Cardiac muscle cell (in vitro differentiated cells and primary cell): ENCODE measurements around the gene RAMAC. TPM values are rescaled to one million over a fixed set of nuclear protein-coding genes. Genes with fewer than 3 reads are reported as not detected.

Source experiments
- DNase-seq, 2 donors: peaks; one replicate each; pipeline versions ENCODE4 v3.0.0 to v3.0.0-alpha.2; 2010 to 2017; ENCODE audit warnings: low read depth in 1 of 2, low spot score in 1 of 2
- H3K27ac ChIP-seq: fragments of 200-600 bp; sonication (generic); 2 replicates; pipeline ENCODE4 v1.5.1; 2016
- H3K27me3 ChIP-seq: fragments of 200-600 bp; sonication (generic); 2 replicates; pipeline ENCODE4 v1.6.0; 2016; ENCODE audit warnings: control low read depth
- H3K36me3 ChIP-seq: fragments of 200-600 bp; sonication (generic); 2 replicates; pipeline ENCODE4 v1.5.1; 2016; ENCODE audit warnings: control low read depth
- H3K4me1 ChIP-seq: fragments of 200-600 bp; sonication (generic); 2 replicates; pipeline ENCODE4 v1.8.1; 2017; ENCODE audit warnings: low read depth, mild to moderate bottlenecking, mixed run types
- H3K4me3 ChIP-seq: fragments of 200-600 bp; sonication (generic); 2 replicates; pipeline ENCODE4 v1.5.1; 2016; ENCODE audit warnings: mild to moderate bottlenecking
- H3K9me3 ChIP-seq: fragments of 200-600 bp; sonication (generic); 2 replicates; pipeline ENCODE4 v1.5.1; 2017; ENCODE audit warnings: low read depth, mild to moderate bottlenecking, control low read depth
- CTCF ChIP-seq: IDR thresholded peaks from 2 replicates; pipeline ENCODE4 v1.5.1; 2012; ENCODE audit warnings: low read depth, mild to moderate bottlenecking, low read length
- polyA plus RNA-seq: library from polyadenylated mRNA; unstranded; fragments of >200 nt; fragmentation: Nextera tagmentation; extraction: Ambion mirVana; gene quantifications from 2 replicates; pipeline ENCODE4 v1.2.1, GENCODE V29; 2016
- total RNA-seq: library from RNA; depleted of rRNA; stranded (reverse); fragments of >200 nt; gene quantifications from 2 replicates; pipeline ENCODE4 v1.2.3, GENCODE V29; 2016

The RAMAC gene
- total and polyA plus RNA-seq, 2 experiments from 2014 or later, result 37.3 to 91.1 TPM

- no peak for TF ChIP-seq CTCF
- H3K4me3 ChIP-seq, result no peak overlapping the region
- no peak overlapping the region for H3K27ac ChIP-seq
Measured at GRCh38 chr15:82977076-82977475, 8.9 kb upstream of the RAMAC start.

GRCh38 chr15:82978438-82978837 lies 7.6 kb upstream of the RAMAC start:
- Histone ChIP-seq H3K4me3 (no peak overlapping the region), H3K36me3 (no peaks in the 10 kb centered on the region), H3K9me3 (no peaks in the 10 kb centered on the region), H3K4me1 (peaks cover 21% of the 10 kb centered on the region), H3K27ac (no peak overlapping the region), H3K27me3 (no peaks in the 10 kb centered on the region)
- no peak for DNase-seq
- TF ChIP-seq CTCF, result no peak

More at GRCh38 chr15:82977076-82977475, 8.9 kb upstream of the RAMAC start:
- no peaks in the 10 kb centered on the region for H3K27me3 ChIP-seq
- no peaks in the 10 kb centered on the region for H3K9me3 ChIP-seq
- no peak for DNase-seq
- no peaks in the 10 kb centered on the region for H3K36me3 ChIP-seq
- peaks cover 18% of the 10 kb centered on the region for H3K4me1 ChIP-seq

GRCh38 chr15:82979726-82980125 lies 6.3 kb upstream of the RAMAC start:
- Histone ChIP-seq H3K4me1 (peaks cover 21% of the 10 kb centered on the region), H3K27ac (no peak overlapping the region), H3K4me3 (no peak overlapping the region), H3K27me3 (no peaks in the 10 kb centered on the region), H3K36me3 (no peaks in the 10 kb centered on the region), H3K9me3 (no peaks in the 10 kb centered on the region)
- no peak for DNase-seq
- no peak for TF ChIP-seq CTCF

- Histone ChIP-seq H3K27me3 (no peaks in the 10 kb centered on the region), H3K4me1 (peaks cover 21% of the 10 kb centered on the region), H3K36me3 (no peaks in the 10 kb centered on the region), H3K9me3 (no peaks in the 10 kb centered on the region), H3K4me3 (no peak overlapping the region), H3K27ac (peak overlapping the region; percentile 83)
- TF ChIP-seq CTCF, result no peak
- DNase-seq, result peak in 1 of 2 donors; percentile 50
Measured at GRCh38 chr15:82980981-82981380, 5.0 kb upstream of the RAMAC start.

- peaks cover 11% of the 10 kb centered on the region for H3K36me3 ChIP-seq
- DNase-seq, result peak in 1 of 2 donors; percentile 35
- peaks cover 16% of the 10 kb centered on the region for H3K4me1 ChIP-seq
- H3K4me3 ChIP-seq, result peak overlapping the region; percentile 73
- TF ChIP-seq CTCF, result peak; percentile 4
- H3K9me3 ChIP-seq, result no peaks in the 10 kb centered on the region
- H3K27ac ChIP-seq, result peak overlapping the region; percentile 85
- no peaks in the 10 kb centered on the region for H3K27me3 ChIP-seq
Measured at GRCh38 chr15:82986442-82986780, 401 bp downstream of the RAMAC start.
